Activated CD8-positive, alpha-beta memory T cell treated with anti-CD3 and anti-CD28 coated beads for 24 hours (primary cell): Measurements from ENCODE around the gene MACROD2.

ENCODE experiments used
- DNase-seq: peaks from one replicate; pipeline ENCODE4 v3.0.0-alpha.2; 2020

Gene MACROD2

GRCh38 chr20:14343491-14344065, 348.3 kb downstream of the MACROD2 start:
- no peak for DNase-seq

- DNase-seq, result no peak
These were observed 349.4 kb downstream of the MACROD2 start for GRCh38 chr20:14344746-14345145.

- no peak for DNase-seq
These were observed 360.5 kb downstream of the MACROD2 start for GRCh38 chr20:14355791-14356190.

- DNase-seq, result no peak
These were observed 365.1 kb downstream of the MACROD2 start for GRCh38 chr20:14360416-14360815.

- DNase-seq, result no peak
These were observed 366.4 kb downstream of the MACROD2 start for GRCh38 chr20:14361509-14362345.

- no peak for DNase-seq
These were observed 378.9 kb downstream of the MACROD2 start for GRCh38 chr20:14374196-14374595.

GRCh38 chr20:14375416-14375985, 380.2 kb downstream of the MACROD2 start:
- no peak for DNase-seq

- no peak for DNase-seq
These were observed 383.0 kb downstream of the MACROD2 start for GRCh38 chr20:14378326-14378725.

GRCh38 chr20:14383335-14383734, 388.0 kb downstream of the MACROD2 start:
- no peak for DNase-seq

- DNase-seq, result no peak
These were observed 389.3 kb downstream of the MACROD2 start for GRCh38 chr20:14384416-14385175.

- DNase-seq, result no peak
These were observed 389.9 kb downstream of the MACROD2 start for GRCh38 chr20:14385176-14385740.

- DNase-seq, result no peak
These were observed 391.4 kb downstream of the MACROD2 start for GRCh38 chr20:14386726-14387125.

GRCh38 chr20:14401479-14402138, 406.3 kb downstream of the MACROD2 start:
- DNase-seq, result no peak

GRCh38 chr20:14404515-14404914, 409.2 kb downstream of the MACROD2 start:
- no peak for DNase-seq

- DNase-seq, result no peak
These were observed 411.2 kb downstream of the MACROD2 start for GRCh38 chr20:14406495-14406894.

GRCh38 chr20:14407336-14407735, 412.0 kb downstream of the MACROD2 start:
- DNase-seq, result no peak

GRCh38 chr20:14410869-14411555, 415.7 kb downstream of the MACROD2 start:
- DNase-seq, result no peak

GRCh38 chr20:14412065-14412681, 416.9 kb downstream of the MACROD2 start:
- no peak for DNase-seq

GRCh38 chr20:14413835-14414234, 418.5 kb downstream of the MACROD2 start:
- DNase-seq, result no peak

GRCh38 chr20:14414560-14414959, 419.2 kb downstream of the MACROD2 start:
- DNase-seq, result no peak

- no peak for DNase-seq
These were observed 420.2 kb downstream of the MACROD2 start for GRCh38 chr20:14415467-14415866.
